HG03457 (cell line): Measurements from ENCODE around the gene PITPNM3.
"Not testable (repeated sequence)": the region's sequence is repeated elsewhere in the genome, so short reads cannot be mapped to it uniquely, and the experiment has no call there.

ENCODE experiments used
- ATAC-seq: cut with Tn5 transposase; IDR thresholded peaks from one replicate; pipeline ENCODE4 v1.9.1; 2021; ENCODE audit warnings: moderate number of reproducible peaks; ENCODE audit not compliant: unreplicated experiment

Gene PITPNM3

DNA sequence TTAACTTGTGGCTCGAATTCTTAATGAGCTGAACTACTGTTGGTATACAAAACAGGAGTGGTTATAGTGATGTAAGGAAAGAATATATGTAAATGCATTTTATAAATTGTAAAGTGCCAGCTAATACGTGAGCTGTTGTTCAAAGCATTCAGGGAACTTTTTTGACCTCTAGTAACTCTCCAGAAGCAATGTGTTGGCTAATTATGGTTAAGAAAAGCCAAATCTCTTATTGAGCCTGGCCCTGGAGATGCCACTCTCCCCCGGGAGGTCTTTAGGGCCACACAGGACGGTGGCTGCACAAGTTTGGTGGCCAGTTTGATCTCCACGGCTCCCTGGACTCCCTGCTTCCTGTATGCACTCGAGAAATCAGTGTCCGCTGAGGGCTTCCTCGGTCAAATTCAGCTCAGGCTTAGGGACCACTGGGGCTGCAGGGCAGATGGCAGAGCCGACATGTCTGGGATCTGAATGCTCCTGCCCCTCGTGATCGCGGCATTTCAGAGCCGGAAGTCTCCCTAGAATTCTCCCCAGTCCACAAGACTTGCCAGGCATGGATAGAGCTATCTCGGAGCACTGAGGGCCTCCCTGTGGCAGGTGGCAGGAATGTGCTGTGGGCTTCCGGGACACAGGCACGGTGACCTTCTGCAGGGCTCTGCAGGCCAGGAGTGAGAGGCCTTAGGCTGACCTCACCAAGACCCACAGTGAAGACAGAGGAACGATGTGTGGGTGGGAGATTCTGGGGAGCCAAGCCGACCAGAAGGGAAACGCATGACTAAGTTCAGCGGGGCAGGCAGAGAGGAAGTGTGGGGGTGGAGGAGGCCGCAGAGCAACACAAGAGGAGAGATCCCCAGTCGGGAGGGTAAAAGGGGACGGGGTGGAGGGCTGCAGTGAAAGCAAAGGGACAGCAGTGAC lies 18.6 kb upstream of the PITPNM3 start:
- ATAC-seq = no peak

DNA sequence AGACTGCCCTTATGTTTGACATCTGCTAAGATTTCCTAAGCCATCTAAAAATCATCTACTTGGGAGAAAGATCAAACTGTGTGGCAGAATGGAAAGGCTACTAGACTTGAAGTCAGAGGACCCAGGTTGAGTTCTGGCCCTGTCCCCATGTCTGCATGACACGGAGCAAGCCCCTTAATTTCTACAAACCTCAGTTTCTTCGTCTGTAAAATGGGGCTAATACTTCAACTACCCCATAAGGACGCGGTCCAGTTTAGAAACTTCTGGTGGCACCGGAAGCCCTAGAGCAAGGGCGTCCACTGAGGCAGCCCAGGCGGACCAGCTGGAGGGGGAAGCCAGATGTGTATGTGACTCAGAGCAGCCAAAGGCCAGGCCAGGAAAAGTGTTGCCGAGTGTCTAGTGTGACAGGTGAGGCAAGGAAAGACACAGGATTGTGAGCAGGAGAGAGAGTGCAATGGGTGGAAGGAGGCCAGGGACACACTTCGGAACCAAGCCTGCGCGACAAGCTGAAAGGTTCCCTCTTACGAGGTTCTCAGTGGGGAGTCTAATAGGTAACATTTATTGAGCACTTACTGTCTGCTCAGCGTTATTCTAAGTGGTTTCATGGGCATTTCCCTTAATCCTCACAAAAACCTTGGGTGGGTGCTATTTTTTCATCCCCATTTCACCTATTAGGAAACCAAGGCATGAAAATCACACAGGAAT lies 17.8 kb upstream of the PITPNM3 start:
- ATAC-seq = no peak

DNA sequence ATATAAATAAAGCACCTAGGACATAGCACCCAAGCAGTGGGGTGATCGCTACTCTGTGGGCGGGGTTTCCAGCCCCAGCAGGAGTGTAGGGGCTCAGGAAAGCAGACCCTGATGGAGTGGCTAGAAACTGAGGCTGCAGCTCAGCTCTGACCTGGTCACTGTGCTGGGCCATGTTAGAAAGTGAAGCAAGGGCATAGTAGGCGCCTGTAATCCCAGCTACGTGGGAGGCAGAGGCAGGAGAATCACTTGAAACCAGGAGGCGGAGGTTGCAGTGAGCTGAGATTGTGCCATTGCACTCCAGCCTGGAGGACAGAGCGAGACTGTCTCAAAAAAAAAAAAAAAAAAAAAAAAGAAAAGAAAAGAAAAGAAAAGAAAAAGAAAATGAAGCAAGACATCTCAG lies 17.1 kb upstream of the PITPNM3 start:
- not testable (repeated sequence) for ATAC-seq

DNA sequence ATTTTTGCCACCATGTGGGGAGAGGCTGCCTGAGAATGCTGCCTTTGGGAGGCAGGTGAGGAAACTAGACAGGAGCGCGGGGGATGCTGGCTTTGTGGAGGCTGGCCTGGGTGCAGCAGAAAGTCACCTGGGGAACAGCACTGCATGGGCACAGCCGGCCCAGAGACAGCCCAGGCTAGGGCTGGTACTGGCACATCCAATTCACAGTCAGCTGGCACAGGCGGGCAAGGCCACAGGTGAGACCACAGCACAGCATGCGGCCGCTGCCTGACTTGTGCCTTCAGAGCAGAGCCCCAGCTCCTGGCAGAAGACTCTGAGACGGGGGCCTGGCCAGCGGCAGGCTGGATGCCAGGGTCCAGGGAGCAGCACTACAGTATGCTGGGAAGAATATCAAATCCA lies 16.6 kb upstream of the PITPNM3 start:
- ATAC-seq = no peak

DNA sequence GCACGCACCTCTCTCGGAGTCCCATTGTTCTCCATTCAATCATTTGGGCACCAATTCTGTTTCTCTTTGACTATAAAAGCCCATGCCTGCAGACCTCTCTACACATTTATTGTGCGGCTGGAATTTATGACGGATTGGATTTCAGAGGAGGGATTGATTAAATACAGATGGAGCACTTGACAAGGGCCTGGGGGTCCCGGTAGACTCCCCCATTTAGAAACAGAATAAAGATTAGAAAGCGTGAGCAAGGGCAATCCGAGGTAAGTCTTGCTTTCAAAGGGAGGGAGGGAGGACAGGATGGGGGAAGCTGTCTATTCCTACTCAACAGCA lies 15.1 kb upstream of the PITPNM3 start:
- no peak for ATAC-seq

DNA sequence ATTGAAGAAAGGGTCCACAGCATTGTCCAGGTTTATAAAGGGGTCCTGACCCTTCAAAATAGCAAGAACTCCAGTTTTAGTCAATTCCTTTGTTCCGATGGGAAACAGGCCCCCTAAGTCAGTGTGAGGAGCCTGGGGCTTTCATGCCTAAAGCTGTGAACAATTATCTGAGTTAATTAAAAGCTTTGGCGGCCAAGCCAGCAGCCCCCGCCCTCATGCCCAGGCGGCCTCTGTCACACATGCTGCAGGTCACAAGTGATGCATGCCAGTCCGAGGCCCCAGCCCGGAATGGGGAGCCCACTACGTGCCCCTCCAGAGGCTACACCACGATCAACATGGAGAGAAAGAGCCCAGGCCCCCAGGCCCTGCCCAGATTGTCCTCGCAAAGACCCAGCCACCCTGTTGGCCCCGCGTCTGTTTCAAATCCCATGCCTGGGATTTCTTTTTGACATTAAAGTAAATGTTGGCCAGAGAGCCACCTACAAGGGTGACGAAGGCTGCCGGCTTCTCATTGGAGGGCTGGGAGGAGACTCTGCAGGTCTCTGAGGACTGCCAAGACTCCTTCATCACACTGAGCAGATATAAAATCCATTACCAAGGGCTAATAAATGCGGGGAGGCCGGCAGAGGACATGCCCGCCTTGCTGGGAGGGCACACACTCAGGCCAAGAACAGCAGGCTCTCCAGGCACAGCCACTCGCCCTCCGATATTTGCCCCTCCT lies 14.5 kb upstream of the PITPNM3 start:
- ATAC-seq = no peak

DNA sequence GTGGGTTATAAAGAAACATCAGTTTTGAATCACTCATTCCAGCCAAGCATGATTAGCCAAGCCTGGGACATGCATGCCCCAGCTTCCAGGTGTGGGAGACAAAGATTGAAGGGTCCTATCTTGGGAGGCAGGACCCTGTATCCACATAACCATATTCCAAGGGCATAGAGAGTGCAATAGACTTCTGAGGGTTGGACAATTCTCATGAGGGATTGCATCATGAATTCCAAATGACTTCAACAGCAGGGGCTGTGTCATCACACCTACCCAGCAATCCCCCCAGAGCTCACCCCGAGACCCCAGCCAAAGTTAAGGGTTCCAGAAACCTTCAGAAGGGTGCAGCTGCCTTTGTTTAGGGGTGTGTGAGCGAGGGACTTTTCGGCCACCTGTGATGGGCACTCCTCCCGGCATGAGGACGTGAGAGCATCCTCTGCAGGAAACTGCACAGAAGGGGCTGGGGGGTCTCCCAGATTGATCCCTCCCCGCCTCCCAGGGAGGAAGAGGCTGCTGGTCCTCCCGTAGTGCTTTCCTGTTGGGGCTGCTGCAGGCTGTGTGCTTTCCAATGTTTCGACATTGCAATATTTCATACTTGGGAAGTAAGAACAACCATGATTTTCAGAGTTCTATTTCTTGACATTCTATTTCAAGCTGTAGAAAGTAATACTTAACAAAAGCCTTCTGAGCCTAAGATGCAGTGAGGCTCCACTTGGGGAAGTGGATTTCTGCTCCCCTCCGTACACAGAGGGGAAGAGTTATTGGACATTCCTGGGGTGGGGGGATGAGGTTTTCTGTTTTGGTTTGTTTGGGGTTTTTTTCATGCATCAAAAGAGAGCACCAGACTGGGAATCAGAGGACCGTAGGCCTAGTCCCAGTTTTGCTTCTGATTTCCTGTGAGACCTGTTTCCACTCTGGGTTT lies 13.3 kb upstream of the PITPNM3 start:
- no peak for ATAC-seq

DNA sequence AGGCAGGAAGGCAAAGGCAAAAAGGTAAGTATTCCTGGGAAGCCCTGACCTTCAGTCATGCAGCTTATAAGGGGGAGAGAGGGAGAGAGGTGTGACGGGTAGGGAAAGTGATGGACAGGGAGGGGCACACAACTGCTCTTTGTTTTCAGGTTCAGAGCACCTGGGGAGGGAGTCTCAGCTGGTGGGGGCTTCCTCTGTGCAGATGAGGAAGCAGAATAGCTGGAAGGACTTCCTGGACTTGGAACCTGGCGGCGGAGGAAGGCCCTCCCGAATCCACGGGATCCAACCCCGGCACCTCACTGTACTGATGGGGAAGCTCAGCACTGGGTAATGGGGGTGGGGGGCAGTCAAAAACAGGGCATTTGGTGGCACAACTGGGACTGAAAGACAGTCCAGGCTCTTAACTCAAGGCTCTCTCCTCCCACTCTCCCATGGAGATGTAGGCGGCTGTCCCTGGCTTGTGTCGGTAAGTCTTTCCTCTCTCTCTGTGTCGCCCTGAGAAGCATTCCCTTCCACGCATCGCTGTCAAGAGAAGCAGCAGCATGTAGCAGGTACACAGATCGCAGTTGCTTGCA lies 11.9 kb upstream of the PITPNM3 start:
- no peak for ATAC-seq

DNA sequence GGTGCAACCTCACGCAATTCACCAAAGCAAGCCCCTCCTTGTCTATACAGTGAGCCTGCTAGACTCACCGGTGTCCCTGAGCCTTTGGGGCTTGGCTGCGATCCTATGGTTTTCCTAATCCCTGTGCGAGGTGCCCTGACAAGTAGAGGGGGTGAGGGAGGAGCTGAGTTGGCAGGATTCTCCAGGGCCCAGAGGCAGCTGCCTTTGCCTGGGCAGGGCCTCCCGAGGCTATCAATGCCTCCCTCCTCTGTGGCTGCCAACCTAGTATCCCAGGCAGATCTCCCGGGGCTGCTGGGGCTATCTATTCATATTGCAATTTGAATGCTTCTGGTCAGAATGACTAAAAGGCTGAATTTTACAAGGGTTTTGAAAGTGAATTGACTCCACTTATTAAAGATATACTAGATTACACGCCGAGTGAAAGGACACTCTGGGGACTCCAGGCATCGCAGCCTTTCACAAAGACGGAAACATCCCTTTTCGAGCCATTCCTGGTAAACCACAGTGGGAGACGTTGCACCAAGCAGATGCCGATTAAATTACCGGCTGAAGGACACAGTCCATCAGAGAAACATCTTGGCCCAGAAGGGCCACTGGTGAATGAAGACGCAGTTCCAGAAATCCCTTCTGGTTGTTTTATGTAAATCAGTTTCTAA lies 11.3 kb upstream of the PITPNM3 start:
- no peak for ATAC-seq

DNA sequence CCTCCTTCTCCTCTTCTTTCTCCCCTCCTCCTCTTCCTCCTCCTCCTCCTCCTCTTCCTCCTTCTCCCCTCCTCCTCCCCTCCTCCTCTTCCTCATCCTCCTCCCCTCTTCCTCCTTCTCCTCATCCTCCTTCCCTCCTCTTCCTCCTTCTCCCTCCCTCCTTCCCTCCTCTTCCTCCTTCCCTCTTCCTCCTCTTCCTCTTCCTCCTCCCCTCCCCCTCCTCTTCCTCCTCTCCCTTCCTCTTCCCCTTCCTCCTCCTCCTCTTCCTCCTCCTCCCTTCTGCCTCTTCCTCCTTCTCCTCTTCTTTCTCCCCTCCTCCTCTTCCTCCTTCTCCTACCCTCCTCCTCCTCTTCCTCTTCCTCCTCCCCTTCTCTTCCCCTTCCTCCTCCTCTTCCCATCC lies 5.1 kb upstream of the PITPNM3 start:
- no peak for ATAC-seq

DNA sequence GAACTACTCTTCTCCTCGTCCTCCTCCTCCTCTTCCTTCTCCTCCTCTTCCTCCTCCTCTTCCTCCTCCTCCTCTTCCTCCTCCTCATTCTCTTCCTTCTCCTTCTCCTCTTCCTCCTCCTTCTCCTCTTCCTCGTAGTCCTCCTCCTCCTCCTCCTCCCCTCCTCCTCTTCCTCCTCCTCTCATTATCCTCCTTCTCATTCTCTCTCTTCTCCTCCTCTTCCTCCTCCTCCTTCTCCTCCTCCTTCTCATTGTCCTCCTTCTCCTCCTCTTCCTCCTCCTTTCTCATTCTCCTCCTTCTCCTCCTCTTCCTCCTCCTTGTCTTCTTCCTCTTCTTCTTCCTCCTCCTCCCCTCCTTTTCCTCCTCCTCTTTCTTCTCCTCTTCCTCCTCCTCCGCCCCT lies 4.1 kb upstream of the PITPNM3 start:
- no peak for ATAC-seq

DNA sequence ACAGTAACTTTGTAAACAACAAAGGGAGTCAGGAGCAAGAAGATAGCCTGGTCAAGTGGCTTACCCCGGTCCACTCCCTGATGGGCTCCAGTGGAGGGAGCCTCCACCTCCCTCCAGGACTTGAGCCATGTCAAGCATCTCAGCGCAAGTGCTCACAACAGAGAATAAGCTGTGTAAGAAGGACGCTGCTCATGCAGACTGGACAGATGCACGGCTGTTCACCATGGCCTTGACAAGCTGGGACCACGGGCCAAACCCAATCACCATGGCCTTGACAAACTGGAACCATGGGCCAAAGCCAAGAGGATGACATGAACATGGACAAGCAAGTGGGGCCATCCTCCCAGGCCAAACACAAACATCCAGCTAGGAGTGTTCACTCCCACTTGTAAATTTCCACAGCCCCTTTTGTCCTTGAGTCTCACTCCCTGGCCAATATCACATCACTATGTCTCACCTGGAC lies 3.4 kb upstream of the PITPNM3 start:
- ATAC-seq = no peak

DNA sequence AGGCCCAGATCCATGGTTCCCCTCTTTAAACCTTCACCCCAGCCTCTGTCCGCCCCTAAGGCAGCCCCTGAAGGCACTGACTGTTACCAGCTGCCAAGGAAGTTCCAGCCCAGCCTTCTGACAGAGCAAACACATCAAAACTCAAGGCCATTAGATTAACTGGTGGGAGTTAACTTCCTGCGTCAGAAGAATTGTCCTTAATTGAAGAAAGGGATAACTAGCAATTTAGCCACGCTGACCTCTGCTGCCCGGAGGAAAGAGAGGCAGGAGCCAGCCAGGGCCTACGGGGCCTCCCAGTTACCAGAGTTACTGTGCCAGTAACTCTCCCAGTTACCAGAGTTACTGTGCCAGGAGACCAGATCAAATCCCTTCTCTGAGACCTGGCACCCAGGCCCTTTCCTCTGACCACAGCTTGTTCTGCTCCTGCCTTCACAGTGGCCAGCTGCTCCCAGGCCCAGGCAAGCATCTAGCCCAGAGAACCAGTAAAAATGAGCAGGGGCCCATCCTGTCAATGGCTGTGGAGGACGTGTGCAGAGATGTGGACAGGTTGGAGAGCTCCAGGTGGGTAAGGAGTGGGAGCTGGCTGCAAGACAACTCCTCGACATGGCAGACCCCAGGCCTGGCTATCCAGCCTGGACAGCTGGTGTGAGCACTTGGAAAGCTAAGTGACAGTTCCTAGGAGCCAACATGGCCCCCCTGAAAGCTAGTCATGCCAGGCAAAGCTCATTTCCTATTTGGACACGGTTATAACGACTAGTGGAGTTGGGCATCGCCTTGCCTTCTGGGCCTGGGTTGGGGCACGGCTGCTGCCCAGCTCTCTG lies 2.8 kb upstream of the PITPNM3 start:
- ATAC-seq = no peak

DNA sequence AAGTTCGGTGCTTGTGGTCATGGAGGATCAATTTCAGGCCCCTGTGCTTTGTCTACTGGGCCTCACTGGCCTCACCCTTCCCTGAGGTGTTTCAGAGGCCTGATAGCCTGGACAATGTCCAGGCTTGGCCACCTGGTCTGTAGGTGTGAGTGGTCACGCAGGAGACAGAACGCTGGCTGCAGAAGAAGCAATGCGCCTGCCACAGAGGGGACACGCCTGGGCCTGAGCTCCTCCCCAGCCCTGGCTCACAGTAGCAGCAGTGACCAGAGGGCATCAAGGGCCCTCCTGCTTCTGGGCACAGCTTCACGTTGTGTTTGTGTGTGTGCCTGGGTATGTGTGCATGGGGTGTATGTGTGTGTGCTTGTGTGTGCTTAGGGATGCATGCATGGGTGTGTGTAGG lies 1.9 kb upstream of the PITPNM3 start:
- ATAC-seq = no peak

DNA sequence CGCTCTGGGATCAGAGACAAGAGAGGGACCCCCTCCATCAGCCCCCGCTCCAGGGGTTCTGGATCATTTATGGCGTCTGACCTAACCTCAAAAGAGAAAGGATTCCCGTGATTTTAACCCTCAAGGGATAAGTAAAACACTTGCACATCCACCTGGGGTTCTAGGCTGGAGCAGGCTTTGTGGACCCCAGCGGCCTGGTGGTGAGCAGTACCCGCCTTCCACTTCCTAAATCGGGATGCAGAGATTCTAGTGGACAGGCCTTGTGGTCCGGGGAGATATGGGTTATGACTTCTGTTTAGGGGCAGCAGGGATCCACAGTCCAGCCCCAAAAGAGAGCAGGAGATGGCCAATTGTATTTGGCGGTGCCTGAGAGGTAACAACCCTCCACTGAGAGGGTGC lies 684 bp upstream of the PITPNM3 start:
- ATAC-seq = no peak

DNA sequence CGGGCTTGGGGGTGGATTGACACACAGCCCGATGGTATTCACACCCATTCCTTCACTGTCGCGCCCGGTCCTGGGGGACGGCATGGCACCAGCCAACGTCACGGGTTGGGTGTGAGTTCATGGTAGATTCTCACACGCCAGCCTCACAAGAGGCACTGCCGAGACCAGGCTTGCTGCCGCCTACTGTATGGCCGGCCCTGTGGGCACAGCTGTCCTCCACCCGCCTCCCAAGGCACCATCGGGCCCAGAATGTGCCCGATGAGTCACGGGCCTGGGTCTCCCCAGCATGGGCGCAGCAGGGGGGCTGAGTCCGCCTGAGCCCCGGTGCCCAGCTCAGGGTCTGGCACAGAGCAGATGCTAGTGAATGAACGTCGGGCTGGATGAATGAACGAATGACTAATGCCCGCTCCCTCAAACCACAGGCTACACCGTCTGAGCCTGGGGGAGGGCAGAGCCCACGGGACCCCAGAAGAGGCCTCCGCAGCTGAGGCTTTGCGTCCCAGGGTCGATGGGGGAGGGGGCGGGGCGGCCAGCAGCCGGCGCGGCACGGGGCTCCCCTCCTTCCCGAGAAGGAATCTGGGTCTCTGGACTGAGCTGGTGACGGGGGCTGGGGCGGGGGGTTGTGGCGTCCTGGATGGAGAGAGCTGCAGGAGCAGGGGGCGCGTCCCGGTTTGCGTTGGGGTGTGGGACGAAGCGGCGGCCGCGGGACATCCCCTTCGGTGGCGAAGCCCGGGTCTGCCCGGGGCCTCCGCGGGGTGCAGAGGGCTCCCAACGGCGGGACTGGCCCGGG lies 829 bp downstream of the PITPNM3 start:
- ATAC-seq = no peak

DNA sequence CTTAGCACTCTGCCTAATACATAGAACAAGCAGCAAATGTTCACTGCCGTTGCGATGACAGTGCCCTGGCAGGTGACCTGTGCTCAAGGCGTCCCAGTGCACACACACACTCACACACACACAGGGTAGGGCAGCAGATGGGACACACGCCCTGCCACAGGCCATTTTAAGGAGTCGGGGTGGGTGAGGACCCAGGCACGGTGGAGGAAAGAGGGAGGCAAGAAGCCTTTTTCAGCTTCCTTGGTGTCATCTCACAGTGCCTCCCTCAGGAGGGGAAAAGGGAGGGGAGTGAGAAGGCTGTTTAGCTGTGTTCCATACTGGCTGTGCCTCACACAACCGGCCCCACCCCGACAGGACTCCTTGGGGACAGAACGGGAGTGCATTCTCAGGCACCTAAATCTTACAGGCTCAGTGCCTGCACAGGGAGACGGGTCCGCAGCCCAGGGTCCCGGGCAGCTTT lies 1.5 kb downstream of the PITPNM3 start:
- ATAC-seq = no peak

DNA sequence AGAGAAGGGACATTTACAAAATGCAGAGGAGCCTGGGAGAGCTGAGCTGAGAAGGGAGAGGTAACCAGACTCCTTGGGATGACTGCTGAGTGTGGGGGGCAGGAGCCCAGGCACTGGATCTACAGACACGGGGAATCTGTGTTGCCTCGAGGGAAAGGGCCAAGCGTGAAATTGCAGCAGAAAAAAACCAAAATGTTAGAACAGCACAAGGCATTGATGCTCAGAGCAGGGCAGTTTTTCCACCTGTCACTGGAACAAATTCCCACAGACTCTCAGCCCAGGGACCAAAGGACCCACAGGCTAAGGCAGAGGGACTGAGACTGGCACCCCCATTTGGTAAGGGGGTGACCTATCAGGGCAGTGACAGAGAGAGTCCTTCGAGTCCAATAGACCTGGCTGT lies 2.0 kb downstream of the PITPNM3 start:
- no peak for ATAC-seq
